Measurements from ENCODE around the gene SLC9A9.

Gene SLC9A9

GRCh38 chr3:143343944-143344343, 504.3 kb downstream of the SLC9A9 start:
- DNase-seq (ENCODE audit: low read depth in 2 of 2), result no peak
- no peak overlapping the region for H3K4me3 ChIP-seq (replicated peaks in 1 of 2; ENCODE audit: low read depth in 2 of 2, low read length in 2 of 2)
- TF ChIP-seq, protein P1, sequence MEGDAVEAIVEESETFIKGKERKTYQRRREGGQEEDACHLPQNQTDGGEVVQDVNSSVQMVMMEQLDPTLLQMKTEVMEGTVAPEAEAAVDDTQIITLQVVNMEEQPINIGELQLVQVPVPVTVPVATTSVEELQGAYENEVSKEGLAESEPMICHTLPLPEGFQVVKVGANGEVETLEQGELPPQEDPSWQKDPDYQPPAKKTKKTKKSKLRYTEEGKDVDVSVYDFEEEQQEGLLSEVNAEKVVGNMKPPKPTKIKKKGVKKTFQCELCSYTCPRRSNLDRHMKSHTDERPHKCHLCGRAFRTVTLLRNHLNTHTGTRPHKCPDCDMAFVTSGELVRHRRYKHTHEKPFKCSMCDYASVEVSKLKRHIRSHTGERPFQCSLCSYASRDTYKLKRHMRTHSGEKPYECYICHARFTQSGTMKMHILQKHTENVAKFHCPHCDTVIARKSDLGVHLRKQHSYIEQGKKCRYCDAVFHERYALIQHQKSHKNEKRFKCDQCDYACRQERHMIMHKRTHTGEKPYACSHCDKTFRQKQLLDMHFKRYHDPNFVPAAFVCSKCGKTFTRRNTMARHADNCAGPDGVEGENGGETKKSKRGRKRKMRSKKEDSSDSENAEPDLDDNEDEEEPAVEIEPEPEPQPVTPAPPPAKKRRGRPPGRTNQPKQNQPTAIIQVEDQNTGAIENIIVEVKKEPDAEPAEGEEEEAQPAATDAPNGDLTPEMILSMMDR (IDR thresholded peaks at IDR 0.05; ENCODE audit: low read depth, low read length), result no peak

GRCh38 chr3:143343031-143343430, 505.2 kb downstream of the SLC9A9 start:
- TF ChIP-seq, protein P1 (IDR thresholded peaks at IDR 0.05; ENCODE audit: low read depth, low read length), result no peak
- H3K4me3 ChIP-seq (replicated peaks in 1 of 2; ENCODE audit: low read depth in 2 of 2, low read length in 2 of 2), result no peak overlapping the region
- no peak for DNase-seq (ENCODE audit: low read depth in 2 of 2)

DNA sequence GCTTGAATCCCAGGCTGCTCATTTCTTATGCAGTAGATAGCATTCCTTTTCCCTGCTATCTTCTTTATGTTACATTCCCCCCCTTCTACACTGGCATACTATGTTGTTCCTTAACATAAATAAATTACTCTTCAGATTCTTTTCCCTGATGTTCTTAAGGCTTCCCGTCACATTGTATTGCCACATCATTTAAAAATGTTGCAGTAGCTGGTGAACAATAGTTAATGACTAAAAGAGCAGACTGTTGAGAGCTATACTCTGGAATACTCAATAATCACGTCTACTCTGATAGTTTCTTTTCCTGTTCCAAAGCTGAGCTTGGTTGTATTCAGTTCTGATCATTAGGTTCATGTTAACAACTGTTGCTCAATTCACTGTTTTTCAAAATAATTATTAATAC, 508.8 kb downstream of the SLC9A9 start:
- no peak overlapping the region for H3K4me3 ChIP-seq (replicated peaks in 1 of 2; ENCODE audit: low read depth in 2 of 2, low read length in 2 of 2)

GRCh38 chr3:143337387-143337786, 510.9 kb downstream of the SLC9A9 start:
- peak; percentile 16 to 18 for DNase-seq (ENCODE audit: low read depth in 2 of 2)
- TF ChIP-seq, protein P1 (IDR thresholded peaks at IDR 0.05; ENCODE audit: low read depth, low read length), result no peak
- no peak overlapping the region for H3K4me3 ChIP-seq (replicated peaks in 1 of 2; ENCODE audit: low read depth in 2 of 2, low read length in 2 of 2)

More for the DNA sequence above, 508.8 kb downstream of the SLC9A9 start:
- peak in 1 of 2 donors; percentile 15 for DNase-seq (ENCODE audit: low read depth in 2 of 2)
- TF ChIP-seq, protein P1 (IDR thresholded peaks at IDR 0.05; ENCODE audit: low read depth, low read length), result no peak

GRCh38 chr3:143334231-143334630, 514.0 kb downstream of the SLC9A9 start:
- TF ChIP-seq, protein P1 (IDR thresholded peaks at IDR 0.05; ENCODE audit: low read depth, low read length), result no peak
- peak in 1 of 2 donors; percentile 51 for DNase-seq (ENCODE audit: low read depth in 2 of 2)
- no peak overlapping the region for H3K4me3 ChIP-seq (replicated peaks in 1 of 2; ENCODE audit: low read depth in 2 of 2, low read length in 2 of 2)

DNA sequence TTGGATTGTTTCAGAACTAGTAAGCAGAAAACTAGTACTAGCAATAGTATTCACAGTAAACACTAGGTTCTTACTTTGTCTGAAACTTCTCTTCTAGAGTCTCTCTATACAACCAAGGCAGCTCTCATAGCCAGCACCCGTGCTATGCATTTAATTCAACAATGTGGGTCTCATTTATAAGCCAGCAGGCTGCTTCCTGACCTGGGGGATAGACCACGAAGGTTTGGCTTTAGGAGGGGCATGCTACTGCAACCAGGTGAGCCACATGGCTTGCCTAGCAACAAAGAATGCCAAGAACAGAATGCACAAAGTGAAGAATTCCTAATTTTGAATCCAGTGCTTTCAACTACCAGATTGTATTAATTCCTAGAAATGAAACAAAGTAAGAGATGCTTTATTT, 514.9 kb downstream of the SLC9A9 start:
- H3K4me3 ChIP-seq (replicated peaks in 1 of 2; ENCODE audit: low read depth in 2 of 2, low read length in 2 of 2), result no peak overlapping the region
- DNase-seq (ENCODE audit: low read depth in 2 of 2), result no peak
- TF ChIP-seq, protein P1 (IDR thresholded peaks at IDR 0.05; ENCODE audit: low read depth, low read length), result no peak

GRCh38 chr3:143332026-143332425, 516.2 kb downstream of the SLC9A9 start:
- DNase-seq (ENCODE audit: low read depth in 2 of 2), result peak in 1 of 2 donors; percentile 42
- H3K4me3 ChIP-seq (replicated peaks in 1 of 2; ENCODE audit: low read depth in 2 of 2, low read length in 2 of 2), result no peak overlapping the region
- TF ChIP-seq, protein P1 (IDR thresholded peaks at IDR 0.05; ENCODE audit: low read depth, low read length), result no peak
